HepG2 (cell line): ENCODE results near the gene C4orf33. TPM values are rescaled to one million over a fixed set of nuclear protein-coding genes. Genes with fewer than 3 reads are reported as not detected.

Experiments
- ELF3 ChIP-seq: IDR thresholded peaks from 2 replicates; pipeline ENCODE4 v1.6.1; 2016; ENCODE audit warnings: missing genetic modification reagents, missing compliant biosample characterization
- HDAC1 ChIP-seq: sonication (generic); formaldehyde crosslinking; IDR thresholded peaks from 2 replicates; pipeline ENCODE4 v1.5.1; 2020; ENCODE audit warnings: mild to moderate bottlenecking, missing genetic modification reagents
- JUN ChIP-seq: sonication (generic); formaldehyde crosslinking; IDR thresholded peaks from 2 replicates; pipeline ENCODE4 v1.4.0; 2020; ENCODE audit warnings: mild to moderate bottlenecking, missing genetic modification reagents
- KAT7 ChIP-seq: IDR thresholded peaks from 2 replicates; pipeline ENCODE4 v1.6.1; 2018; ENCODE audit warnings: borderline replicate concordance, missing compliant biosample characterization
- MBNL3 ChIP-seq: fragments of 250-450 bp; sonication (Bioruptor Pico); conservative IDR thresholded peaks from 2 replicates; pipeline ENCODE4 v1.8.0; 2022; ENCODE audit warnings: mild to moderate bottlenecking, inconsistent platforms
- SNAPC2 ChIP-seq: sonication (generic); formaldehyde crosslinking; IDR thresholded peaks from 2 replicates; pipeline ENCODE4 v1.8.1; 2022; ENCODE audit warnings: mild to moderate bottlenecking, missing genetic modification reagents
- SOX6 ChIP-seq, 2 experiments: fragments of 450-650 bp in 1 of 2; sonication (generic) in 1 of 2; formaldehyde crosslinking in 1 of 2; IDR thresholded peaks; 2 replicates each; pipeline versions ENCODE4 v1.4.0 to v1.6.1; 2017 to 2020; ENCODE audit warnings: antibody characterized with exemption in 1 of 2, mild to moderate bottlenecking in 1 of 2, missing genetic modification reagents in 1 of 2
- ZNF318 ChIP-seq: sonication (generic); formaldehyde crosslinking; IDR thresholded peaks from 2 replicates; pipeline ENCODE4 v1.4.0; 2020; ENCODE audit warnings: mild to moderate bottlenecking, missing genetic modification reagents
- ZNF34 ChIP-seq: sonication (generic); formaldehyde crosslinking; IDR thresholded peaks from 2 replicates; pipeline ENCODE4 v1.4.0; 2020; ENCODE audit warnings: mild to moderate bottlenecking, missing genetic modification reagents, borderline replicate concordance
- ZNF354B ChIP-seq: sonication (generic); formaldehyde crosslinking; IDR thresholded peaks from 2 replicates; pipeline ENCODE4 v1.8.0; 2022; ENCODE audit warnings: mild to moderate bottlenecking, missing genetic modification reagents
- ZNF512B ChIP-seq: sonication (generic); formaldehyde crosslinking; IDR thresholded peaks from 2 replicates; pipeline ENCODE4 v1.5.1; 2020; ENCODE audit warnings: missing genetic modification reagents, mild to moderate bottlenecking, borderline replicate concordance
- ZNF878 ChIP-seq: sonication (generic); formaldehyde crosslinking; IDR thresholded peaks from 2 replicates; pipeline ENCODE4 v1.8.1; 2023; ENCODE audit warnings: mild to moderate bottlenecking, missing genetic modification reagents, moderate library complexity
- polyA plus RNA-seq, 8 experiments: library from polyadenylated mRNA; depleted of rRNA in 3 of 8; stranded (reverse) in 7 of 8; unstranded in 1 of 8; fragments of >200 nt; fragmentation: Illumina TruSeq in 4 of 8; extraction: Trizol in 4 of 8; gene quantifications; 2 replicates each; pipeline versions ENCODE4 v1.2.1 to v1.2.3, GENCODE V29; 2011 to 2016; ENCODE audit warnings: low read depth in 4 of 8, missing spikeins in 1 of 8, mixed read lengths in 1 of 8; ENCODE audit not compliant: insufficient read depth in 1 of 8
- total RNA-seq, 5 experiments: library from RNA; depleted of rRNA; stranded (reverse); fragments of >200 nt; fragmentation: Illumina TruSeq; extraction: Trizol; gene quantifications; 2 replicates each; pipeline ENCODE4 v1.2.3, GENCODE V29; 2016; ENCODE audit warnings: low read depth in 1 of 5
- TF ChIP-seq, protein P1 (sequence below): sonication (generic); formaldehyde crosslinking; IDR thresholded peaks from 2 replicates; pipeline ENCODE4 v1.4.0; 2020; ENCODE audit warnings: low read depth, mild to moderate bottlenecking, missing genetic modification reagents
- TF ChIP-seq, protein P2 (sequence below): sonication (generic); formaldehyde crosslinking; IDR thresholded peaks from 2 replicates; pipeline ENCODE4 v1.4.0; 2020; ENCODE audit warnings: missing genetic modification reagents

The C4orf33 gene
- total and polyA plus RNA-seq, 2 of the 13 experiments (the other 11 are each of a cell fraction or from before 2014, with no cell fraction given), result 2.8 to 3.3 TPM

- TF ChIP-seq MBNL3 (no peak), SNAPC2 (peak; percentile 68; the same call in 1 of the 2 replicates), KAT7 (peak; percentile 70; the same call in 1 of the 2 replicates), HDAC1 (peak; percentile 97), ZNF354B (CRISPR knock-in tag) (peak; percentile 85; the same call in 1 of the 2 replicates), ZNF34 (CRISPR knock-in tag) (peak; percentile 63; the same call in 1 of the 2 replicates), SOX6 (IDR thresholded peaks at IDR 0.05) (no peak), SOX6 (CRISPR knock-in tag; IDR thresholded peaks at IDR 0.05) (peak; percentile 78), ELF3 (CRISPR knock-in tag) (peak; percentile 62), JUN (CRISPR knock-in tag) (0 out of 2 replicates have a peak, but pooled peaks have one; percentile 61), ZNF878 (peak; percentile 44; the same call in 1 of the 2 replicates), ZNF512B (CRISPR knock-in tag) (0 out of 2 replicates have a peak, but pooled peaks have one; percentile 70), ZNF318 (no peak; the same call in 1 of the 2 replicates)
- TF ChIP-seq, protein P1, sequence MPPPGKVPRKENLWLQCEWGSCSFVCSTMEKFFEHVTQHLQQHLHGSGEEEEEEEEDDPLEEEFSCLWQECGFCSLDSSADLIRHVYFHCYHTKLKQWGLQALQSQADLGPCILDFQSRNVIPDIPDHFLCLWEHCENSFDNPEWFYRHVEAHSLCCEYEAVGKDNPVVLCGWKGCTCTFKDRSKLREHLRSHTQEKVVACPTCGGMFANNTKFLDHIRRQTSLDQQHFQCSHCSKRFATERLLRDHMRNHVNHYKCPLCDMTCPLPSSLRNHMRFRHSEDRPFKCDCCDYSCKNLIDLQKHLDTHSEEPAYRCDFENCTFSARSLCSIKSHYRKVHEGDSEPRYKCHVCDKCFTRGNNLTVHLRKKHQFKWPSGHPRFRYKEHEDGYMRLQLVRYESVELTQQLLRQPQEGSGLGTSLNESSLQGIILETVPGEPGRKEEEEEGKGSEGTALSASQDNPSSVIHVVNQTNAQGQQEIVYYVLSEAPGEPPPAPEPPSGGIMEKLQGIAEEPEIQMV, result peak; percentile 77
- TF ChIP-seq, protein P2, sequence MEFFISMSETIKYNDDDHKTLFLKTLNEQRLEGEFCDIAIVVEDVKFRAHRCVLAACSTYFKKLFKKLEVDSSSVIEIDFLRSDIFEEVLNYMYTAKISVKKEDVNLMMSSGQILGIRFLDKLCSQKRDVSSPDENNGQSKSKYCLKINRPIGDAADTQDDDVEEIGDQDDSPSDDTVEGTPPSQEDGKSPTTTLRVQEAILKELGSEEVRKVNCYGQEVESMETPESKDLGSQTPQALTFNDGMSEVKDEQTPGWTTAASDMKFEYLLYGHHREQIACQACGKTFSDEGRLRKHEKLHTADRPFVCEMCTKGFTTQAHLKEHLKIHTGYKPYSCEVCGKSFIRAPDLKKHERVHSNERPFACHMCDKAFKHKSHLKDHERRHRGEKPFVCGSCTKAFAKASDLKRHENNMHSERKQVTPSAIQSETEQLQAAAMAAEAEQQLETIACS, result no peak
Observed at GRCh38 chr4:129093191-129093920, 2.6 kb upstream of the C4orf33 start, which contains the start of gene SCLT1 (continued).
